SK-N-MC (cell line): Measurements from ENCODE around the gene PROK1.

Source experiments
- DNase-seq: peaks from one replicate; pipeline ENCODE4 v3.0.0-alpha.2; 2011; ENCODE audit warnings: low read depth, low spot score
- H3K27ac ChIP-seq: fragments of 200-600 bp; sonication (generic); 2 replicates; pipeline ENCODE4 v1.5.1; 2016; ENCODE audit warnings: mixed run types
- H3K36me3 ChIP-seq: fragments of 200-600 bp; sonication (generic); 2 replicates; pipeline ENCODE4 v1.6.1; 2017; ENCODE audit warnings: antibody characterized with exemption, low read length, mixed read lengths; ENCODE audit not compliant: insufficient read depth
- H3K4me3 ChIP-seq: fragments of 200-600 bp; sonication (generic); 2 replicates; pipeline ENCODE4 v1.5.1; 2016
- H3K9ac ChIP-seq: fragments of 200-600 bp; sonication (generic); 2 replicates; pipeline ENCODE4 v1.8.0; 2017; ENCODE audit warnings: mixed run types, mixed read lengths; ENCODE audit not compliant: insufficient read length
- H3K9me3 ChIP-seq: fragments of 200-600 bp; sonication (generic); 2 replicates; pipeline ENCODE4 v1.6.1; 2017; ENCODE audit warnings: low read depth, mild to moderate bottlenecking, antibody characterized with exemption, low read length, moderate library complexity, mixed read lengths
- EZH2 ChIP-seq: fragments of 200-600 bp; sonication (generic); IDR thresholded peaks from one replicate; pipeline ENCODE4 v1.6.1; 2017; ENCODE audit warnings: antibody characterized with exemption
- FOXP2 ChIP-seq: optimal IDR thresholded peaks from 2 replicates; pipeline ENCODE3; 2011; ENCODE audit warnings: mild to moderate bottlenecking, moderate library complexity; ENCODE audit not compliant: insufficient read depth; ENCODE audit errors: extremely low read length, control extremely low read depth
- POLR2AphosphoS5 ChIP-seq: IDR thresholded peaks from 2 replicates; pipeline ENCODE4 v1.6.1; 2012; ENCODE audit warnings: mild to moderate bottlenecking, low read depth, low read length, borderline replicate concordance

Gene PROK1

DNA sequence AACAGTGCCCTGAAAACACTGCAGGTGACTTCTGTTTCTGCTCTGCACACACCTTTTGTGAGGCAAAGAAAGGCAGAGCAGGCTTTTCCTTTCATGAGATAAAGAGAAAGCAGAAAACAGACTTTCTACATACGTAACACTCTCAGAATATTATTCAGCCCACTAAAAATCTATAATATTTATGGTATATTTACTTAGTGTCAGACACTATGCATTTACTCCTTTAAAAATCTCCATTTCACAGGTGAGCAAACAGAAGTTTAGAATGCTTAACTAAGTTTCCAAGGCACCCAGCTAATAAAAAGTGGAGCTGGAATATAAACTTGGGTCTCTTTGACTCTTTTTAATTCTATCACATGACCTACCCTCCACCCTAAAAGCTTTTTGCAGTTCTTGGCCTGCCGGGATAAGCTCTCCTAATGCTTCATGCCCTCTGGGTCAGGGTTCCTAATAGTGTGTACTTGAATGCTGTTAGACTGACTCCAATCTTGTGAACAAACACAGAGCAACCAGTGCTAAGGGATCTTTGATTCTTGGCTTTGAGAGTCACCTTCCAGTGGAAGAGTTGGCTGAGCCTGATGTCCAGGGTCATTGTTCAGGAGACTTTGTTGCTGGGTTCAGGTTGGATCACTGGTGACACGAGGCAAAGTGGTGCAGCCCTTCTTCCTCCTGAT is 27.2 kb downstream of the PROK1 start:
- TF ChIP-seq FOXP2 = no peak
- TF ChIP-seq EZH2 = no peak
- TF ChIP-seq POLR2AphosphoS5 = no peak
- Histone ChIP-seq H3K9me3 (no peaks in the 10 kb centered on the region), H3K36me3 (no peaks in the 10 kb centered on the region), H3K4me3 (no peak overlapping the region), H3K9ac (no peak overlapping the region), H3K27ac (no peak overlapping the region)
- DNase-seq = no peak

DNA sequence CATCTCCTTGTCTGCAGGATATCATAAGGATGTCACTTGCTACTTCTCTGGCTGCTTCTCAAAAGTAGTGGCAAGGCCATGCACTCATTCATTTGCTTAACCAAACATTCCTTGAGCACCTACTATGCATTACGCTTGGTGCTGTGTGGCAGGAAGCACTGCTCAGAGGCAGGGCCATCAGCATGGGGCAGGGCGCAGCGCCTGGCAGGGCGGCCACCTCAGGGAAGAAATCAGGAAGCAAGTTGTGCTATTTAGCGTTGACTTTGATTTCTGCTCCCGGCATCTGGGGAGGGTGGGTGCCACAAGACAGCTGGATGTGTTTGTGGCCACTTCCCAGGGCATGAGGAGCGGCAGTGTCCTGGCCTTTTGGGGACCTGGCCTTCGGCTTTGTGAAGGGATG is 27.9 kb downstream of the PROK1 start:
- no peaks in the 10 kb centered on the region for H3K36me3 ChIP-seq
- DNase-seq = no peak
- no peak overlapping the region for H3K9ac ChIP-seq
- no peak overlapping the region for H3K27ac ChIP-seq
- no peaks in the 10 kb centered on the region for H3K9me3 ChIP-seq
- no peak overlapping the region for H3K4me3 ChIP-seq
- TF ChIP-seq EZH2 (no peak), POLR2AphosphoS5 (no peak), FOXP2 (no peak)

DNA sequence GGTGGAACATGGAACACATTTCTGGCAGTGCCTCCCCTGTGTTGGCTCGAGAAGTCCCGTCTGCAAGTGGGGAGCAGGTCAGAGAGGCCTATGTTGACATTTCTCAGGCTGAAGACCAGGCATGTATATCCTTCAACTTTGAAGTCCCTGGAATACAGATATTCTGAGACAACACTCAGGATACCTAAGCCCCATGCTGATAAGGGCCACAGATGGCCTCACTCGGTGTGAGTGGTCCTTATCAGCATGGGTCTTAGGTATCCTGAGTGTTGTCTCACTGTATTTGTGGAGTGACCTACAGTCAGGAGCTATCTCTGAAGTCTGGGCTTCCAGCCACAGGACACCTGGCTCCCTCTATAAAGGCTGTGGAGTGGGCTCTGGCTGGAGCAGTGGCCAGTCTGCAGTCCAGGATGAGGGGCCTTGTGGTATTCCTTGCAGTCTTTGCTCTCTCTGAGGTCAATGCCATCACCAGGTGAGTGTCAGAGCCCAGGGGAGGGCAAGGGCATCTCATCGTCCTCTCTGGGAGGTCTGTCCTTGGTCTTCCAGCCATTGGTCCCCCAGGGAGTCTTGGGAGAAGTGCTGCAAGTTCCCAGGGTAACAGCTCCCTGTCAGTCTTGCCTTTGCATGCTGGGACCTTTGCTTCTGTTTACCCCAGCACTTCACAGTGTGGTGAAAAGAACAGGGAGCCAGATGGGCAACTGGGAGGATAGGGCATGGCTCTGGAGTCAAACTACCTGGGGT is 29.6 kb downstream of the PROK1 start:
- H3K9me3 ChIP-seq = no peaks in the 10 kb centered on the region
- TF ChIP-seq POLR2AphosphoS5 (no peak), EZH2 (no peak), FOXP2 (no peak)
- H3K27ac ChIP-seq = no peak overlapping the region
- DNase-seq = no peak
- no peak overlapping the region for H3K4me3 ChIP-seq
- H3K36me3 ChIP-seq = no peaks in the 10 kb centered on the region
- H3K9ac ChIP-seq = no peak overlapping the region

DNA sequence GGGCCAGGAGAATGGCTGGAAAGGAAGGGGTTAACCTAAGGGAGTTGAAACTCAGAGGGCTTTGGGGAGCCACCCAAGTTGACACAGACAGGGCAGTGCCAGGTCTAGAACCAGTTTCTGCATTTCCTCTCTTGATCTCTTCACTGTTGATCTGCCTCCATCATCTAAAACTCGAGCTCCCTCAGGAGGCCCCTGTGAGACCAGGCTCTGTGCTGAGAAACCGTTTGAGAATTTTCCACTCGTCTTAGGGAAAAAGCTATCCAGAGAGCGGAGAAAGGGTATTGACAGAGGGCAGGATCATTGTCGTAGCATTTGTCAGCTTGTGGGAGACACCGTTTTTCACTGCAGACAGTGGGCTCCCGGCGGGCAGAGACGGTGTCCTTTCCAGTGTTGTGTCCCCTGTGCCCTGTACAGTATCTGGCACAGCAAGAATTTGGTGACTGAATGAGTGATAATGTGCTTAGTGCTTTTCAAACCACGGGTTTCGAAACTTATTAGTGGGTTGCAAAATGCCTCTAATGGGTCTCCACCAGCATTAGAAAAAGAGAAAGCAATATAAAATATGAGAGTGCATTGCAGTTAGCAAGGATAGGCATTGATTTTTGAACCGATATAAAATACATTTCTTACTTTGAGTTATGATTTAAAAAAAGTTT is 31.1 kb downstream of the PROK1 start:
- no peak for DNase-seq
- no peak overlapping the region for H3K4me3 ChIP-seq
- H3K36me3 ChIP-seq = no peaks in the 10 kb centered on the region

DNA sequence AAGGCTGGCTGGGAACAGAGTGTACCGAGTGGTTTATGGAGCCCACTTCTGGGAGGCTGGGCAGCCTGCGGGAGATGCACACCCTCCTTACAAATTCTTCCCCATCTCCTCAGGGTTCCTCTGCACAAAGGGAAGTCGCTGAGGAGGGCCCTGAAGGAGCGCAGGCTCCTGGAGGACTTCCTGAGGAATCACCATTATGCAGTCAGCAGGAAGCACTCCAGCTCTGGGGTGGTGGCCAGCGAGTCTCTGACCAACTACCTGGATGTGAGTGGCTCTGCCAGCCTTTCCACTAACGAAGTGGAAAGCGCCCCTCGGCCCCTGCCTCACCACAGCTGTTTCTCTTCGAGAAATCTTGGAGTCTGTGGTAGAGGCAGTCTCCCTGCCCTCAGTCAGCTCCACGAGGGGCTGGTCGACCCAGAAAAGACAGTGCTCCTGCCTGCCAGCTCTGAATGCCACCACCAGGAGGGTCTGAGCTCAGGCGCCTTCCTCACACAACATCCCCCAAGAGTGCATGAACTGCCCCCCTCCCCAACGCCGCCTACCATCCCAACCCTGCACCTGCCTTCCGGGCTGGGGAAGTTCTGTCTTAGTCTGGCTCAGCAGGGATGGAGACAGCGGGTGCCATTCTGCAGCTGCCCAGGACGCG is 31.8 kb downstream of the PROK1 start:
- DNase-seq = no peak
- TF ChIP-seq POLR2AphosphoS5 (no peak), EZH2 (no peak), FOXP2 (no peak)

More for the DNA sequence above, 31.1 kb downstream of the PROK1 start:
- H3K9ac ChIP-seq = no peak overlapping the region
- H3K9me3 ChIP-seq = no peaks in the 10 kb centered on the region
- no peak overlapping the region for H3K27ac ChIP-seq
- no peak for TF ChIP-seq FOXP2
- no peak for TF ChIP-seq EZH2

DNA sequence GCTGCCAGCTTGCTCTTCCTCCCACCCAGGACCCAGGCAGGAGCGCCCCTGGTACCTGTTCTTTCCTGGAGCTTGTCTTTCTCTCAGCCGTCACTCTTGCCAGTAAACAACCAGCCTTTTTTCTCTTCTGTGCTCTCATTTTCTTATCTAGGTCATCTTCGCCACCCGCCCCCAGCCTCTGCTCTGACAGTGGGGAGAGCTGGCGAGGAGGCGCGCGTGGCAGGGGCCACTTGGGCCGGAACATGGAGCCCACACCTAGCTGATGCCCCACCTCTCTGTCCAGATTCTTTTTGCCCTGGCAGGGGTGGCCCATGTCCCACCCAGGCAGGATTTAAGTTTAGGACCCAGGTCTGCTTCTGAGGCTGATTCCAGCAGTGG is 32.3 kb downstream of the PROK1 start:
- H3K9ac ChIP-seq = no peak overlapping the region
- H3K9me3 ChIP-seq = no peaks in the 10 kb centered on the region
- H3K4me3 ChIP-seq = no peak overlapping the region
- H3K27ac ChIP-seq = no peak overlapping the region
- H3K36me3 ChIP-seq = no peaks in the 10 kb centered on the region
- no peak for TF ChIP-seq EZH2
- no peak for TF ChIP-seq POLR2AphosphoS5
- no peak for TF ChIP-seq FOXP2
- no peak for DNase-seq

More for the DNA sequence above, 31.8 kb downstream of the PROK1 start:
- Histone ChIP-seq H3K9me3 (no peaks in the 10 kb centered on the region), H3K27ac (no peak overlapping the region), H3K9ac (no peak overlapping the region), H3K36me3 (no peaks in the 10 kb centered on the region), H3K4me3 (no peak overlapping the region)

DNA sequence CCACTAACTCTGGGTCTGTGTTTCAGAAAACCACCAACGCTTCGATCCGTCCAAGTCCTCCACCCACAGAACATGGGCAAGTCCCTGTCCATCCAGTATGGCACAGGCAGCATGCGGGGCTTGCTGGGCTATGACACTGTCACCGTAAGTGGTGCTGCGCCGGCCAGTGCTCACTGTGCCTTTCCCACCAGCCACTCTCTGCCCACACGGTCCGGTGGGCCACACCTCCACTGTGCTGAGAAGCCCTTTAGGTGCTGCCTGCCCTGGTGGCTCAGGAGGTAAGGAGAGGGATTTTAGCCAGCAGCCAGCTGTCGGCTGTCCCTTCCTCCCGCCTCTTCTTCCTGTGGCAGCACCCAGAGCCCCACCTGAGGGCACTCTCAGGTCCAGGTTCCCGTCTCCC is 33.9 kb downstream of the PROK1 start:
- Histone ChIP-seq H3K4me3 (no peak overlapping the region), H3K9ac (no peak overlapping the region), H3K36me3 (no peaks in the 10 kb centered on the region), H3K27ac (no peak overlapping the region), H3K9me3 (no peaks in the 10 kb centered on the region)
- no peak for DNase-seq
- TF ChIP-seq POLR2AphosphoS5 (no peak), FOXP2 (no peak), EZH2 (no peak)

DNA sequence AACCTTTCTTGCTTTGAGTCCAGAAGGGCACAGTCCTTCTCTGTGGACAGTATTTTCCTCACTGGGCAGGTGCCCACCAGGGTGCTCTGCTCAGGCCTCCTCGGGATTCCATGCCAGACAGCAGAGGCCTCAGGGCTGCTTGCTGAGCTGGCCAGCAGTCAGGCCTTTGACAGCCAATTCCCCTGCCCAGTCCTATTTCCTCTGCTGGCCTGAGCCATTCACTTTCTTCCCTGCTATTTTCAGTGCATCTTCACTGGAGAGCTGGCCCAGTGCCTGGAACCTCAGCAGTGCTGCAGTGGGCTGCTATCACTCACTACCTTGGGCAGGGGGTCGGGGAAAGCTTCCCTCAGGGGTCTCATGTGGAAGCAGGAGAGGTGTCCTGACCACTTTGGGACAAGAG is 34.8 kb downstream of the PROK1 start:
- Histone ChIP-seq H3K9me3 (no peaks in the 10 kb centered on the region), H3K4me3 (no peak overlapping the region), H3K27ac (no peak overlapping the region), H3K9ac (no peak overlapping the region), H3K36me3 (no peaks in the 10 kb centered on the region)
- DNase-seq = no peak
- no peak for TF ChIP-seq EZH2
- no peak for TF ChIP-seq FOXP2
- TF ChIP-seq POLR2AphosphoS5 = no peak
